ENCODE results near the gene PARL.

DNA sequence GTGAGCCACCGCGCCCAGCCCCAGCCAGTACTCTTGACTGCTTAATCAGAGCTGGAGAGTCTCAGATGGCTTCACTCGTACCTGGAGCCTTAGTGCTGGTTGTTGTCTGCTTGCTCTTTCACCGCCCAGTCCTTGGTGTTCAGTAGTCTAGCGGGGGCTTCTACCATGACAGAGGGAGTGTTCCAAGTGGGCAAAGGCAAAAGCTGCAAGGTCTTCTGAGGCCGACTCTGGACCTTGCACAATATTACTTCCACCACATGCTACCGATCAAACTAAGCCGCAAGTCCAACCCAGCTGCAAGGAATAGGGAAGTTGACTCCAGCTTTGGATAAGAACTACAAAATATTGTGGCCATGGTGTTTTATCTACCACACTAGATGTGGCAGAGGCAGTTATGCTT is 6.6 kb downstream of the PARL start:
- TF ChIP-seq EP300 (IDR thresholded peaks at IDR 0.05) (no peak), POLR2A (IDR thresholded peaks at IDR 0.05) (no peak)
- TF ChIP-seq, protein P1, sequence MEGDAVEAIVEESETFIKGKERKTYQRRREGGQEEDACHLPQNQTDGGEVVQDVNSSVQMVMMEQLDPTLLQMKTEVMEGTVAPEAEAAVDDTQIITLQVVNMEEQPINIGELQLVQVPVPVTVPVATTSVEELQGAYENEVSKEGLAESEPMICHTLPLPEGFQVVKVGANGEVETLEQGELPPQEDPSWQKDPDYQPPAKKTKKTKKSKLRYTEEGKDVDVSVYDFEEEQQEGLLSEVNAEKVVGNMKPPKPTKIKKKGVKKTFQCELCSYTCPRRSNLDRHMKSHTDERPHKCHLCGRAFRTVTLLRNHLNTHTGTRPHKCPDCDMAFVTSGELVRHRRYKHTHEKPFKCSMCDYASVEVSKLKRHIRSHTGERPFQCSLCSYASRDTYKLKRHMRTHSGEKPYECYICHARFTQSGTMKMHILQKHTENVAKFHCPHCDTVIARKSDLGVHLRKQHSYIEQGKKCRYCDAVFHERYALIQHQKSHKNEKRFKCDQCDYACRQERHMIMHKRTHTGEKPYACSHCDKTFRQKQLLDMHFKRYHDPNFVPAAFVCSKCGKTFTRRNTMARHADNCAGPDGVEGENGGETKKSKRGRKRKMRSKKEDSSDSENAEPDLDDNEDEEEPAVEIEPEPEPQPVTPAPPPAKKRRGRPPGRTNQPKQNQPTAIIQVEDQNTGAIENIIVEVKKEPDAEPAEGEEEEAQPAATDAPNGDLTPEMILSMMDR (IDR thresholded peaks at IDR 0.05) = no peak
